Measurements from ENCODE around the gene CCDC126. TPM values are rescaled to one million over a fixed set of nuclear protein-coding genes. Genes with fewer than 3 reads are reported as not detected.

CCDC126 gene
- total and polyA plus RNA-seq, 2 experiments from 2014 or later = 5.7 to 6.6 TPM

- H2AFZ ChIP-seq = no peak overlapping the region
- H3K27ac Mint-ChIP-seq = no peak overlapping the region
- H3K9me2 ChIP-seq (ENCODE audit: insufficient read depth) = no peaks in the 10 kb centered on the region
- no peaks in the 10 kb centered on the region for H3K36me3 ChIP-seq (ENCODE audit: insufficient read depth)
- no peak overlapping the region for H3K4me3 ChIP-seq
- peaks cover 5% of the 10 kb centered on the region for H3K27me3 Mint-ChIP-seq (ENCODE audit: insufficient read depth, low read depth, poor library complexity)
- H3K9me3 Mint-ChIP-seq = peaks cover 6% of the 10 kb centered on the region; the same call in 2 of the 3 replicates
- no peaks in the 10 kb centered on the region for H4K20me1 ChIP-seq (replicated peaks; ENCODE audit: insufficient read depth)
- no peaks in the 10 kb centered on the region for H3K4me1 Mint-ChIP-seq
- H3K36me3 Mint-ChIP-seq (ENCODE audit: low read depth) = no peaks in the 10 kb centered on the region
- no peaks in the 10 kb centered on the region for H3K79me2 ChIP-seq (replicated peaks; ENCODE audit: insufficient read depth)
- H3K27ac ChIP-seq (ENCODE audit: low read depth) = no peak overlapping the region
- H3K4me3 Mint-ChIP-seq = no peak overlapping the region
- no peak for TF ChIP-seq ZNF331 (CRISPR knock-in tag; IDR thresholded peaks at IDR 0.05; ENCODE audit: low read depth)
- TF ChIP-seq POLR2AphosphoS5 (IDR thresholded peaks at IDR 0.05; ENCODE audit: low read depth) = no peak
- no peak for TF ChIP-seq JUNB (IDR thresholded peaks at IDR 0.05; ENCODE audit: unreplicated experiment)
- no peak for TF ChIP-seq ZNF114 (CRISPR knock-in tag; IDR thresholded peaks at IDR 0.05)
- no peak for TF ChIP-seq CREB1 (CRISPR knock-in tag; IDR thresholded peaks at IDR 0.05; ENCODE audit: low read depth)
- no peak for TF ChIP-seq REST (IDR thresholded peaks at IDR 0.05; ENCODE audit: unreplicated experiment)
- TF ChIP-seq NANOG (IDR thresholded peaks at IDR 0.05; ENCODE audit: borderline replicate concordance) = no peak
- no peak for TF ChIP-seq STAT1 (IDR thresholded peaks at IDR 0.05; ENCODE audit: unreplicated experiment)
- TF ChIP-seq EZH2 (IDR thresholded peaks at IDR 0.05; ENCODE audit: low read depth, unreplicated experiment) = no peak
- no peak for TF ChIP-seq ETS1 (IDR thresholded peaks at IDR 0.05)
- no peak for TF ChIP-seq CTCF (conservative IDR thresholded peaks at IDR 0.05; ENCODE audit: low read depth in 2 of 2)
- H3K4me1 ChIP-seq (ENCODE audit: insufficient read depth) = no peaks in the 10 kb centered on the region
- no peaks in the 10 kb centered on the region for H3K27me3 ChIP-seq (ENCODE audit: insufficient read depth)
- H3K4me2 ChIP-seq = no peak overlapping the region
- no peaks in the 10 kb centered on the region for H3F3A ChIP-seq (replicated peaks; ENCODE audit: low read depth)
- ATAC-seq = no peak
- no peak for DNase-seq (ENCODE audit: low spot score)
Measured at GRCh38 chr7:23547662-23548061, 49.5 kb upstream of the CCDC126 start.
